Astrocyte (in vitro differentiated cells and primary cell): Measurements from ENCODE around the gene CROCC2. TPM values are rescaled to one million over a fixed set of nuclear protein-coding genes. Genes with fewer than 3 reads are reported as not detected.

ENCODE experiments used
- DNase-seq: peaks from one replicate; pipeline ENCODE4 v3.0.0-alpha.2; 2010; ENCODE audit warnings: low read depth
- FAIRE-seq: peaks from 2 replicates; lab custom pipeline; 2011; peaks lifted over from hg19 to GRCh38; lab: Jason Lieb, UNC
- H2AFZ ChIP-seq: 2 replicates; pipeline ENCODE4 v1.6.0; 2012; ENCODE audit warnings: low read depth, low read length, inconsistent platforms
- H3K27ac ChIP-seq: 2 replicates; pipeline ENCODE4 v1.5.1; 2011; ENCODE audit warnings: low read depth, low read length, inconsistent platforms
- H3K27me3 ChIP-seq: 2 replicates; pipeline ENCODE4 v1.6.0; 2011; ENCODE audit warnings: low read length, inconsistent platforms; ENCODE audit not compliant: insufficient read depth
- H3K36me3 ChIP-seq: 2 replicates; pipeline ENCODE4 v1.5.1; 2011; ENCODE audit warnings: low read length, inconsistent platforms; ENCODE audit not compliant: insufficient read depth
- H3K4me1 ChIP-seq: 2 replicates; pipeline ENCODE4 v1.5.1; 2011; ENCODE audit warnings: low read length, inconsistent platforms; ENCODE audit not compliant: insufficient read depth
- H3K4me2 ChIP-seq: 2 replicates; pipeline ENCODE4 v1.6.0; 2012; ENCODE audit warnings: low read length, inconsistent platforms
- H3K4me3 ChIP-seq: 2 replicates; pipeline ENCODE4 v1.5.1; 2011; ENCODE audit warnings: low read depth, mild to moderate bottlenecking, low read length, inconsistent platforms; ENCODE audit not compliant: insufficient read depth
- H3K79me2 ChIP-seq: 2 replicates; pipeline ENCODE4 v1.6.0; 2012; ENCODE audit warnings: mild to moderate bottlenecking, low read length, inconsistent platforms; ENCODE audit not compliant: insufficient read depth
- H3K9ac ChIP-seq: 2 replicates; pipeline ENCODE4 v1.6.0; 2012; ENCODE audit warnings: mild to moderate bottlenecking, low read length, inconsistent platforms
- H3K9me3 ChIP-seq: 2 replicates; pipeline ENCODE4 v1.5.1; 2012; ENCODE audit warnings: low read depth, mild to moderate bottlenecking, low read length, inconsistent platforms; ENCODE audit not compliant: insufficient read depth
- H4K20me1 ChIP-seq: 2 replicates; pipeline ENCODE4 v1.6.0; 2012; ENCODE audit warnings: low read length, inconsistent platforms; ENCODE audit not compliant: insufficient read depth
- H3K27ac Mint-ChIP-seq: one replicate; pipeline ENCODE4 v1.8.0; 2021; ENCODE audit warnings: mild to moderate bottlenecking, mixed read lengths; ENCODE audit not compliant: unreplicated experiment
- H3K27me3 Mint-ChIP-seq: one replicate; pipeline ENCODE4 v1.8.0; 2021; ENCODE audit warnings: low read depth, mixed read lengths; ENCODE audit not compliant: unreplicated experiment
- H3K36me3 Mint-ChIP-seq: one replicate; pipeline ENCODE4 v1.8.0; 2021; ENCODE audit warnings: low read depth, mixed read lengths; ENCODE audit not compliant: unreplicated experiment
- H3K4me1 Mint-ChIP-seq: one replicate; pipeline ENCODE4 v1.8.0; 2021; ENCODE audit warnings: low read depth, mixed read lengths; ENCODE audit not compliant: unreplicated experiment
- H3K4me3 Mint-ChIP-seq: one replicate; pipeline ENCODE4 v1.8.0; 2021; ENCODE audit warnings: mild to moderate bottlenecking, moderate library complexity, mixed read lengths; ENCODE audit not compliant: unreplicated experiment
- H3K9me3 Mint-ChIP-seq: one replicate; pipeline ENCODE4 v1.8.0; 2021; ENCODE audit warnings: mild to moderate bottlenecking, mixed read lengths; ENCODE audit not compliant: unreplicated experiment
- EZH2 ChIP-seq: IDR thresholded peaks from 2 replicates; pipeline ENCODE4 v1.6.1; 2012; ENCODE audit warnings: mild to moderate bottlenecking, low read length, inconsistent platforms; ENCODE audit not compliant: insufficient read depth
- total RNA-seq: library from RNA; stranded (reverse); gene quantifications from 2 replicates; pipeline ENCODE4 v1.2.1, GENCODE V29; 2021
- TF ChIP-seq, protein P1 (sequence below): IDR thresholded peaks from 2 replicates; pipeline ENCODE4 v1.5.1; 2011; ENCODE audit warnings: low read depth, mild to moderate bottlenecking, inconsistent platforms, low read length, moderate library complexity; ENCODE audit not compliant: insufficient read depth

Gene CROCC2
- total RNA-seq, 1 donor from 2014 or later: not detected

DNA sequence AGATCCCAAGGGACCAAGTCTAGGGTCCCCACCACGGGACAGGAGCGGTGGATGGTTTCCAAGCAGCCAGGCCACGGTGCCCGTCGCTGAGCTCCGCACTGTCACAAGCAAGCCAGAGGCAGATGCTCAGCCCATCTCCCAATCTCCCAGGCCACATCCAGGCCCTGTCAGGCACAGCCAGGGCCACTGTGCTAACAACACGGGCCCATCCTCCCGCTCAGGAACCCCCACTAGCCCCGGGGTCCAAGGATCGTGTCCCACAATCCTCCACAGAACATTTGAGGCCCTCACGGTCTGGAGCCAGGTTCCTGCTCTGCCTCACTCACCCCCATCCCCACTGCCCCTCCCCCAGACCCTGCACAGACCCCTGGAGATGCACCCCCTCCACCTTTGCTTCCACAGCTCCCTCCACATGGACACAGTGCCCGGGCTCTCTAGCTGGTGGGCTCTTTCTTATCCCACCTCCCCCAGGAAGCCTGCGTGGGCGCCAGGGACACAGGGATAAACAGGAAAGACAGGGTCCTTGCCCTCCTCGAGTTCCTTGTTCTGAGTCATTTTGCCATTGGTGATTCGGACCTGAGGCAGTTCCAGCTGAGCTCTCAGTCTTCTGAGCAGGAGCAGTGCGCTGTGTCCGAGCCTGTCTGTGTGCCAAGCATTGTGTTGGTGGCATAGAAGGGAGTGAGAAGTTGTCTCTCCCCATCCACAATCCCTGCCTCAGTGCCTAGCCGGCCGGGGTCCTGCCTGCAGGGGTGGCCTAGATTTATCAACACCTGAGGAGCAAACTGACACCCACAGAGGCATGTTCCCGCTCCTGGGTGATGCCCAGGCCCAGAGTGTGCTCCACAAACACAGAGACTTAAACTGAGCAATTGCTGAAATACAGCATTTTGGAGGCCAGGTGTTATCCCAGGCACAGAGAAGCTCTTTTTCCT, 7.0 kb downstream of the CROCC2 start:
- Mint-ChIP-seq H3K4me3 (no peak overlapping the region), H3K27me3 (peaks cover 30% of the 10 kb centered on the region), H3K9me3 (no peaks in the 10 kb centered on the region), H3K27ac (no peak overlapping the region), H3K4me1 (peaks cover 6% of the 10 kb centered on the region), H3K36me3 (no peaks in the 10 kb centered on the region)
- Histone ChIP-seq H3K27ac (peak overlapping the region; percentile 18), H3K27me3 (no peaks in the 10 kb centered on the region), H2AFZ (peak overlapping the region; percentile 71), H3K36me3 (no peaks in the 10 kb centered on the region), H3K4me1 (peaks cover 34% of the 10 kb centered on the region), H3K9me3 (no peaks in the 10 kb centered on the region), H3K4me3 (no peak overlapping the region), H4K20me1 (no peaks in the 10 kb centered on the region), H3K4me2 (peak overlapping the region; percentile 57), H3K9ac (peak overlapping the region; percentile 27), H3K79me2 (no peaks in the 10 kb centered on the region)
- DNase-seq (peak; percentile 25), FAIRE-seq (no peak)
- TF ChIP-seq EZH2: no peak
- TF ChIP-seq, protein P1, sequence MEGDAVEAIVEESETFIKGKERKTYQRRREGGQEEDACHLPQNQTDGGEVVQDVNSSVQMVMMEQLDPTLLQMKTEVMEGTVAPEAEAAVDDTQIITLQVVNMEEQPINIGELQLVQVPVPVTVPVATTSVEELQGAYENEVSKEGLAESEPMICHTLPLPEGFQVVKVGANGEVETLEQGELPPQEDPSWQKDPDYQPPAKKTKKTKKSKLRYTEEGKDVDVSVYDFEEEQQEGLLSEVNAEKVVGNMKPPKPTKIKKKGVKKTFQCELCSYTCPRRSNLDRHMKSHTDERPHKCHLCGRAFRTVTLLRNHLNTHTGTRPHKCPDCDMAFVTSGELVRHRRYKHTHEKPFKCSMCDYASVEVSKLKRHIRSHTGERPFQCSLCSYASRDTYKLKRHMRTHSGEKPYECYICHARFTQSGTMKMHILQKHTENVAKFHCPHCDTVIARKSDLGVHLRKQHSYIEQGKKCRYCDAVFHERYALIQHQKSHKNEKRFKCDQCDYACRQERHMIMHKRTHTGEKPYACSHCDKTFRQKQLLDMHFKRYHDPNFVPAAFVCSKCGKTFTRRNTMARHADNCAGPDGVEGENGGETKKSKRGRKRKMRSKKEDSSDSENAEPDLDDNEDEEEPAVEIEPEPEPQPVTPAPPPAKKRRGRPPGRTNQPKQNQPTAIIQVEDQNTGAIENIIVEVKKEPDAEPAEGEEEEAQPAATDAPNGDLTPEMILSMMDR: no peak

DNA sequence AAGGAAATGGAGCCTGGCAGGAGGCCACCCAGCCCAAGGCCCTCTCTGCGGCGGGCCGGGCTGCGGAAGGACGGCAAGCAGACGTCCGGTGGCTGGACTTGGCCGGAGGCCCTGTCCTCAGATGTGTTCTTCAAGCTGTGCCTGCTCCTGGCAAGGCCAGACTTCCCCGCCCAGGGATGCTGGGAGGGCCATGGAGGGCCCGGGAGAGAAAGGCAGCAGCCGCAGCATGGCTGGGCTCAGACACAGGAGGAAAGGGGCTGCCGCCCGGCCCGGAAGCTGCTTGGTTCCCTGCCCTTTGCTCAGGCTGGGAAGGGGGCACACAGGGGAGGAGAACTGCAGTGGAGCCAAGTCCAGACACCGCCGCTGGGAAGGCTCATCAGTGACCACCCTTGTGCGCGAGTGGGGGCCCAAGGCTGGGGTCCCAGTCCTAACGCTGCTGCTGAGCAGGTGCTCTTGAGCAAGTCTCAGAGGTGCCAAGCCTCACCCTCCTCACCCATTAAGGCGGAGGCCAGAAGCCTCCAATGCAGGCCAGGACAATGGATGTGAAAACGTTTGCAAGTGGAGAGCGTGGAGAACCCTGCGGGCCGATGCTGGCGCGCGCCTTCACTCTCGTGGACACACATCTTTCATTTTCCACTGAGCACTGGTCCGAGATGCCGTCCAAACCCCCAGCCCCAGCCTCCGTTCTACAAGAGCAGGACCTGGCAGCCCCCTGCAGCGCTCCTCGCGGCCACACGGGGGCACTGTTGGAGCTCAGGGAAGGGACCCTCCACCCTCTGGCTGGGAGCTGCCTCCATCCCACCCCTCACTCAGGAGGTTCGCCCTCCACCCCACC, 7.9 kb downstream of the CROCC2 start:
- Histone ChIP-seq H4K20me1 (no peaks in the 10 kb centered on the region), H3K9ac (no peak overlapping the region), H3K27me3 (no peaks in the 10 kb centered on the region), H3K4me2 (peak overlapping the region; percentile 57), H3K9me3 (no peaks in the 10 kb centered on the region), H3K79me2 (no peaks in the 10 kb centered on the region), H3K36me3 (no peaks in the 10 kb centered on the region), H3K4me1 (peaks cover 34% of the 10 kb centered on the region), H2AFZ (peak overlapping the region; percentile 71), H3K4me3 (no peak overlapping the region), H3K27ac (peak overlapping the region; percentile 19)
- Mint-ChIP-seq H3K27me3 (peaks cover 30% of the 10 kb centered on the region), H3K9me3 (no peaks in the 10 kb centered on the region), H3K36me3 (no peaks in the 10 kb centered on the region), H3K27ac (no peak overlapping the region), H3K4me3 (no peak overlapping the region), H3K4me1 (peaks cover 6% of the 10 kb centered on the region)
- peak; percentile 22 for TF ChIP-seq EZH2
- TF ChIP-seq, protein P1: peak; percentile 56
- DNase-seq: peak; percentile 66
- FAIRE-seq: no peak
